ENCODE measurements around the gene GRIN2C. TPM values are rescaled to one million over a fixed set of nuclear protein-coding genes. Genes with fewer than 3 reads are reported as not detected.

GRIN2C gene
- total RNA-seq, 1 donor from 2014 or later = not detected

- H3F3A ChIP-seq (ENCODE audit: low read depth) = no peaks in the 10 kb centered on the region
- H3K4me3 Mint-ChIP-seq = no peak overlapping the region
- peaks cover 5% of the 10 kb centered on the region for H3K36me3 Mint-ChIP-seq
- peaks cover 9% of the 10 kb centered on the region for H3K4me1 ChIP-seq
- H3K27me3 Mint-ChIP-seq (ENCODE audit: insufficient read depth, low read depth) = peaks cover 8% of the 10 kb centered on the region
- TF ChIP-seq CTCF (IDR thresholded peaks at IDR 0.05) (no peak), EZH2phosphoT487 (IDR thresholded peaks at IDR 0.05) (no peak), EZH2 (IDR thresholded peaks at IDR 0.05) (no peak)
- H3K4me1 Mint-ChIP-seq = peaks cover 22% of the 10 kb centered on the region
- H3K9me3 Mint-ChIP-seq = no peaks in the 10 kb centered on the region
- no peak overlapping the region for H3K27ac ChIP-seq
- H3K9ac ChIP-seq = no peak overlapping the region
- H3K4me2 ChIP-seq = no peak overlapping the region
- no peaks in the 10 kb centered on the region for H3K9me3 ChIP-seq (ENCODE audit: low read depth)
- peaks cover 6% of the 10 kb centered on the region for H4K20me1 ChIP-seq (ENCODE audit: low read depth)
- H3K36me3 ChIP-seq = no peaks in the 10 kb centered on the region
- no peaks in the 10 kb centered on the region for H3K79me2 ChIP-seq (ENCODE audit: low read depth)
- no peak overlapping the region for H2AFZ ChIP-seq (replicated peaks)
- H3K4me3 ChIP-seq = no peak overlapping the region
- H3K27ac Mint-ChIP-seq = no peak overlapping the region
- DNase-seq (ENCODE audit: low spot score) = no peak
- H3K27me3 ChIP-seq = no peaks in the 10 kb centered on the region
These were observed 28.1 kb downstream of the GRIN2C start for GRCh38 chr17:74831444-74832146.

- H3K4me1 ChIP-seq = peaks cover 9% of the 10 kb centered on the region
- H3K27me3 ChIP-seq = no peaks in the 10 kb centered on the region
- no peak for DNase-seq (ENCODE audit: low spot score)
- no peaks in the 10 kb centered on the region for H3K9me3 Mint-ChIP-seq
- no peaks in the 10 kb centered on the region for H3F3A ChIP-seq (ENCODE audit: low read depth)
- no peaks in the 10 kb centered on the region for H3K9me3 ChIP-seq (ENCODE audit: low read depth)
- H3K36me3 Mint-ChIP-seq = peaks cover 1% of the 10 kb centered on the region
- no peak overlapping the region for H3K27ac ChIP-seq
- no peaks in the 10 kb centered on the region for H3K36me3 ChIP-seq
- peaks cover 26% of the 10 kb centered on the region for H3K4me1 Mint-ChIP-seq
- H3K4me2 ChIP-seq = no peak overlapping the region
- H3K9ac ChIP-seq = no peak overlapping the region
- peaks cover 7% of the 10 kb centered on the region for H3K27me3 Mint-ChIP-seq (ENCODE audit: insufficient read depth, low read depth)
- no peak overlapping the region for H2AFZ ChIP-seq (replicated peaks)
- H4K20me1 ChIP-seq (ENCODE audit: low read depth) = peaks cover 6% of the 10 kb centered on the region
- H3K79me2 ChIP-seq (ENCODE audit: low read depth) = no peaks in the 10 kb centered on the region
- H3K4me3 Mint-ChIP-seq = no peak overlapping the region
- no peak for TF ChIP-seq EZH2phosphoT487 (IDR thresholded peaks at IDR 0.05)
- no peak for TF ChIP-seq EZH2 (IDR thresholded peaks at IDR 0.05)
- no peak for TF ChIP-seq CTCF (IDR thresholded peaks at IDR 0.05)
- no peak overlapping the region for H3K4me3 ChIP-seq
- H3K27ac Mint-ChIP-seq = no peak overlapping the region
These were observed 28.8 kb downstream of the GRIN2C start for GRCh38 chr17:74830861-74831260.

- Histone ChIP-seq H3K9ac (no peak overlapping the region), H3F3A (ENCODE audit: low read depth) (no peaks in the 10 kb centered on the region), H3K9me3 (ENCODE audit: low read depth) (no peaks in the 10 kb centered on the region), H3K79me2 (ENCODE audit: low read depth) (no peaks in the 10 kb centered on the region), H4K20me1 (ENCODE audit: low read depth) (no peaks in the 10 kb centered on the region), H3K4me1 (no peaks in the 10 kb centered on the region), H2AFZ (replicated peaks) (no peak overlapping the region), H3K4me2 (no peak overlapping the region), H3K4me3 (no peak overlapping the region), H3K36me3 (no peaks in the 10 kb centered on the region), H3K27me3 (no peaks in the 10 kb centered on the region), H3K27ac (no peak overlapping the region)
- no peaks in the 10 kb centered on the region for H3K27me3 Mint-ChIP-seq (ENCODE audit: insufficient read depth, low read depth)
- TF ChIP-seq CTCF (IDR thresholded peaks at IDR 0.05) (no peak), EZH2 (IDR thresholded peaks at IDR 0.05) (no peak), EZH2phosphoT487 (IDR thresholded peaks at IDR 0.05) (no peak)
- no peaks in the 10 kb centered on the region for H3K36me3 Mint-ChIP-seq
- H3K4me3 Mint-ChIP-seq = no peak overlapping the region
- H3K9me3 Mint-ChIP-seq = no peaks in the 10 kb centered on the region
- H3K27ac Mint-ChIP-seq = peak overlapping the region; percentile 63
- peaks cover 23% of the 10 kb centered on the region for H3K4me1 Mint-ChIP-seq
- no peak for DNase-seq (ENCODE audit: low spot score)
These were observed 31.9 kb downstream of the GRIN2C start for GRCh38 chr17:74827800-74828199.
